ENCODE results near the gene RHEB. TPM values are rescaled to one million over a fixed set of nuclear protein-coding genes. Genes with fewer than 3 reads are reported as not detected.

RHEB gene
- total and polyA plus RNA-seq, 2 of the 13 experiments (the other 11 are each of a cell fraction or from before 2014, with no cell fraction given): 55.0 to 77.6 TPM

GRCh38 chr7:151420144-151420543 lies 99.6 kb downstream of the RHEB start:
- POLR2A ChIA-PET: no interaction called here
- Histone ChIP-seq H3K36me3 (replicated peaks in 1 of 2; ENCODE audit: control insufficient read depth in 1 of 2, insufficient read depth in 2 of 2, low read length in 2 of 2) (no peaks in the 10 kb centered on the region), H3K27me3 (ENCODE audit: control insufficient read depth in 1 of 2, insufficient read depth in 2 of 2, low read length in 2 of 2) (peaks cover 4 to 16% of the 10 kb centered on the region in 2 experiments; a peak in 4 of 5 replicates), H3K4me2 (ENCODE audit: low read depth, low read length) (no peak overlapping the region), H3K9me3 (ENCODE audit: low read length) (no peaks in the 10 kb centered on the region; the same call in 1 of the 2 replicates), H3K27ac (ENCODE audit: extremely low read length, insufficient read depth, low read length) (no peak overlapping the region), H3K79me2 (ENCODE audit: insufficient read depth, low read length) (no peaks in the 10 kb centered on the region), H4K20me1 (ENCODE audit: insufficient read depth, low read length) (no peaks in the 10 kb centered on the region), H3K4me1 (ENCODE audit: insufficient read depth, low read length) (peaks cover 19% of the 10 kb centered on the region), H3K9ac (ENCODE audit: insufficient read depth, low read depth, low read length) (no peak overlapping the region), H3K4me3 (replicated peaks in 1 of 3; ENCODE audit: insufficient read depth in 1 of 3, low read depth in 2 of 3, low read length in 3 of 3) (no peak overlapping the region), H2AFZ (ENCODE audit: low read length) (no peak overlapping the region)
- no peak for DNase-seq (ENCODE audit: low spot score)
- no TSS peak for BruUV-seq (replicated peaks)
- ATAC-seq: no peak
- intact Hi-C loops (cut with micrococcal nuclease; ENCODE audit: unreplicated experiment) (no loop called here), in situ Hi-C loops (cut with HindIII; ENCODE audit: extremely low pct_ligation_motif_present, low pct_unique_long_range_greater_than_20kb) (no loop called here)
- FAIRE-seq: no peak
- CTCF ChIA-PET (ENCODE audit: low intra/inter-chr PET ratio, low total read pairs): no interaction called here
- WGBS (ENCODE audit: low lambda C conversion rate): 23% methylated on average over 5 of the region's 5 CpGs
- TF ChIP-seq ZNF407 (CRISPR knock-in tag; IDR thresholded peaks at IDR 0.05; ENCODE audit: not compliant biosample characterization): no peak
- TF ChIP-seq BCLAF1 (IDR thresholded peaks at IDR 0.05): no peak
- no peak for TF ChIP-seq SATB2 (CRISPR knock-in tag; IDR thresholded peaks at IDR 0.05)
- no peak for TF ChIP-seq SP4 (CRISPR knock-in tag; IDR thresholded peaks at IDR 0.05)
- TF ChIP-seq GMEB1 (CRISPR knock-in tag; IDR thresholded peaks at IDR 0.05; ENCODE audit: borderline replicate concordance): no peak
- no peak for TF ChIP-seq POGK (CRISPR knock-in tag; conservative IDR thresholded peaks at IDR 0.05)
- TF ChIP-seq RXRA (CRISPR knock-in tag; IDR thresholded peaks at IDR 0.05): no peak
- TF ChIP-seq ERF (CRISPR knock-in tag; IDR thresholded peaks at IDR 0.05): no peak
- no peak for TF ChIP-seq ZNF138 (CRISPR knock-in tag; IDR thresholded peaks at IDR 0.05; ENCODE audit: low read depth)
- no peak for TF ChIP-seq KDM3A (CRISPR knock-in tag; IDR thresholded peaks at IDR 0.05; ENCODE audit: low read depth)

Measured in HepG2 (cell line).